ENCODE measurements around the gene PHKA2. TPM values are rescaled to one million over a fixed set of nuclear protein-coding genes. Genes with fewer than 3 reads are reported as not detected.

Gene PHKA2
- total RNA-seq, 4 donors from 2014 or later = 3.6 to 45.6 (median 24.7) TPM

DNA sequence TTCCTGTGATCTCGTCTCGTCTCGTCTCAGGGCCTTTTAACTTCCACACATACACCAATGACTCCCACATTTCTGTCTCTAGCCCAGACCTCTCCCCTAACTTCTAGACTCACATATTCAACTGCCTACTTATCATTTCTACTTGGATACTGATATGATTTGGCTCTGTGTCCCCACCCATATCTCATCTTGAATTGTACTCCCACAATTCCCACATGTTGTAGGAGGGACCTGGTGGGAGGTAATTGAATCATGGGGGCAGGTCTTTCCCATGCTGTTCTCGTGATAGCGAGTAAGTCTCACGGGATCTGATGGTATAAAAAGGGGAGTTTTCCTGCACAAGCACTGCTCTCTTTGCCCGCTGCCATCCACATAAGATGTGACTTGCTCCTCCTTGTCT is 8.9 kb downstream of the PHKA2 start:
- H3K4me1 ChIP-seq = no peaks in the 10 kb centered on the region
- intact Hi-C loops (cut with DNase I; ENCODE audit: low total_unique reads) = no loop called here
- no peaks in the 10 kb centered on the region for H3K36me3 ChIP-seq
- H3K9me3 ChIP-seq = no peaks in the 10 kb centered on the region
- no peak overlapping the region for H3K27ac ChIP-seq
- peaks cover 0 to 4% of the 10 kb centered on the region in 2 donors for H3K27me3 ChIP-seq
- no peak overlapping the region for H3K4me3 ChIP-seq
- TF ChIP-seq, protein P1, sequence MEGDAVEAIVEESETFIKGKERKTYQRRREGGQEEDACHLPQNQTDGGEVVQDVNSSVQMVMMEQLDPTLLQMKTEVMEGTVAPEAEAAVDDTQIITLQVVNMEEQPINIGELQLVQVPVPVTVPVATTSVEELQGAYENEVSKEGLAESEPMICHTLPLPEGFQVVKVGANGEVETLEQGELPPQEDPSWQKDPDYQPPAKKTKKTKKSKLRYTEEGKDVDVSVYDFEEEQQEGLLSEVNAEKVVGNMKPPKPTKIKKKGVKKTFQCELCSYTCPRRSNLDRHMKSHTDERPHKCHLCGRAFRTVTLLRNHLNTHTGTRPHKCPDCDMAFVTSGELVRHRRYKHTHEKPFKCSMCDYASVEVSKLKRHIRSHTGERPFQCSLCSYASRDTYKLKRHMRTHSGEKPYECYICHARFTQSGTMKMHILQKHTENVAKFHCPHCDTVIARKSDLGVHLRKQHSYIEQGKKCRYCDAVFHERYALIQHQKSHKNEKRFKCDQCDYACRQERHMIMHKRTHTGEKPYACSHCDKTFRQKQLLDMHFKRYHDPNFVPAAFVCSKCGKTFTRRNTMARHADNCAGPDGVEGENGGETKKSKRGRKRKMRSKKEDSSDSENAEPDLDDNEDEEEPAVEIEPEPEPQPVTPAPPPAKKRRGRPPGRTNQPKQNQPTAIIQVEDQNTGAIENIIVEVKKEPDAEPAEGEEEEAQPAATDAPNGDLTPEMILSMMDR (IDR thresholded peaks at IDR 0.05) = no peak
- TF ChIP-seq POLR2A (IDR thresholded peaks at IDR 0.05) = no peak
- DNase-seq = no peak

DNA sequence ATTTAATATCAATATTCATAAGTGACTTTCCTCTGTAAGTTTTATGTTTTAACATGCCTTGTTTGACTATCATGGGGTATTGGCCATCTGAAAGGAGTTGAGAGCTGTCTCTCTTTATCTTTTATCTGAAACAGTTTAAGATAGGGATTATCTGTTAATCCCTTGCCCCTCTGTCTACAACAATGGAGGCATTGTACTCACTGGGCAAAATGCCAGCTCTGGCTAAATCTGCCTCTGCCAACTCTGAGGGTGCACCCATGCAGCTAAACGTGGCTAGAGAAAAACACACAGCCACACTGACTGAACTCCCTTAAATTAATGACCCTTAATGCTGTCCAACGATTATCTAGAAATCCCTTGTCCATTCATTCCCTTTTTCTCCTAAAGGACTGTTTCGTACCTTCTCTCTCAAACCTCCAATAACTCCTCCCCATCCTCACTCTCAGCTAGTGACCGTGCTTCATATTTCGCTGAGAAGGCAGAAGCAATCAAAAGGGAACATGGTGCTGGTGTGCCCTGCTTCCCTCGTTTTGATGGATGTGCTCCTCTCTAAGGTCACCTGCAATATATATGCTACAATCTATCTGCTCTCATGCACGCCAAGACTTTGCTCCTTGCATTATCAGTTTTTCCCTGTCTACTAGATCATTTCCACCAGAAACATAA is 10.3 kb downstream of the PHKA2 start:
- no peaks in the 10 kb centered on the region for H3K4me1 ChIP-seq
- H3K27me3 ChIP-seq = peaks cover 0 to 4% of the 10 kb centered on the region in 2 donors
- TF ChIP-seq POLR2A (IDR thresholded peaks at IDR 0.05) = no peak
- TF ChIP-seq, protein P1 (IDR thresholded peaks at IDR 0.05) = no peak
- intact Hi-C loops (cut with DNase I; ENCODE audit: low total_unique reads) = no loop called here
- no peak overlapping the region for H3K27ac ChIP-seq
- no peak overlapping the region for H3K4me3 ChIP-seq
- H3K9me3 ChIP-seq = no peaks in the 10 kb centered on the region
- H3K36me3 ChIP-seq = no peaks in the 10 kb centered on the region
- DNase-seq = no peak

DNA sequence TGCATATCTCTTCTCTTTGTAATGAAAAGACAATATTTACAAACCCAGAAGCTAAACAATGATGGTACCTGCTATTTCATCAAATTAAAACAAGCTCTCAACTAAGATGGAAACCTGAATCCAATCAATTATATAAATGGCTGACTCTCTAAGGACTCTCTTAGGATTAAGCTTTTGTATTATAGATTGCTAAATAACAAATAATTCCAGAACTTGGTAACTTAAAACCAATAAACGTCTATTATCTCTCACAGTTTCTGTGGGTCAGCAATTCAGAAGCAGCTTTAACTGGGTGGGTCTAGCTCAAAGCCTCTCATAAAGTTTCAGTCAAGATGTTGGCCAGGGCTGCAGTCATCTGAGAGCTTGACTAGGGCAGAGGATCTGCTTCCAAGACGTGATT is 12.4 kb downstream of the PHKA2 start:
- no peak overlapping the region for H3K27ac ChIP-seq
- no peaks in the 10 kb centered on the region for H3K4me1 ChIP-seq
- TF ChIP-seq, protein P1 (IDR thresholded peaks at IDR 0.05) = no peak
- TF ChIP-seq POLR2A (IDR thresholded peaks at IDR 0.05) = no peak
- H3K9me3 ChIP-seq = no peaks in the 10 kb centered on the region
- no peaks in the 10 kb centered on the region for H3K36me3 ChIP-seq
- intact Hi-C loops (cut with DNase I; ENCODE audit: low total_unique reads) = no loop called here
- no peaks in the 10 kb centered on the region for H3K27me3 ChIP-seq
- no peak overlapping the region for H3K4me3 ChIP-seq
- no peak for DNase-seq

DNA sequence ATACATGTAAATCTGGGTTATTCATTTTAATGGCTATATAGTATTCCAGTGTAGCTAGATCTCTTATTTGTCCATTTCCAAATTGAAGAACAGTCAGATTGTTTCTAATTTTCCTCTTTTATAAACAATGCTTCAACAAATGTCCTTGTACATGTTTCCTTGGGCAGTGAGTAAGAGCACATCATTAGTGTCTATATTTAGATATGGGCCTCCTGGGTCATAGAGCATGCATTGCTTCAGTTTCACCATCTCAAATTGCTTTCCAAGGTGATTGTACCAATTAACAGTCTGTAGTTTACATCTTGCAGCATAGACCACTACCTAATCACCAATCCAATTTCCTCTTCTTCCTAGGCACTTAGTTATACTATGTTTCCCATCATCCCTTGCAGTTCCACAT is 13.4 kb downstream of the PHKA2 start:
- Histone ChIP-seq H3K4me1 (no peaks in the 10 kb centered on the region), H3K4me3 (no peak overlapping the region), H3K27me3 (no peaks in the 10 kb centered on the region), H3K36me3 (no peaks in the 10 kb centered on the region), H3K9me3 (no peaks in the 10 kb centered on the region), H3K27ac (no peak overlapping the region)
- intact Hi-C loops (cut with DNase I; ENCODE audit: low total_unique reads) = no loop called here
- TF ChIP-seq POLR2A (IDR thresholded peaks at IDR 0.05) = no peak
- TF ChIP-seq, protein P1 (IDR thresholded peaks at IDR 0.05) = no peak
- DNase-seq = no peak

DNA sequence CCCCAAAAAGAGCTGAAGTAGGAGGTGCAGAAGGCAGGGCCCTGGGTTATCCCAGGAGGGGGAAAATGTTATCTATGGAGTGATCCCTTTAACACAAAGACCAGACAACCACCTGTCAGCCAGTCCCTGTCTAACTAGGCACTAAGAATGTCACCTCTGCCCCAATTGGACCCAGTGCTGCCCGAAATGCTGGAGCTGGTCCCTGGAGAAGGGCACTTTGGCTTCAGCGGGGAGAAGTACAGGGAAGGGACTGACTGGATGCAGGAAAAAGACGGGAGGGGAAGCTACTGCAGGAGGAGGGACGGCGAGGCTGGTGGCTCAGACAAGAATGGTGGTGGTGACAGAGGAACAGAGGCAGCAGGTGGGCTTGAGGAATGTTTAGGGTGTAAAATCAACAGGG is 17.3 kb downstream of the PHKA2 start:
- Histone ChIP-seq H3K9me3 (no peaks in the 10 kb centered on the region), H3K27me3 (no peaks in the 10 kb centered on the region), H3K36me3 (no peaks in the 10 kb centered on the region), H3K4me3 (no peak overlapping the region), H3K4me1 (no peaks in the 10 kb centered on the region), H3K27ac (no peak overlapping the region)
- no peak for DNase-seq
- no peak for TF ChIP-seq POLR2A (IDR thresholded peaks at IDR 0.05)
- TF ChIP-seq, protein P1 (IDR thresholded peaks at IDR 0.05) = no peak
- intact Hi-C loops (cut with DNase I; ENCODE audit: low total_unique reads) = no loop called here

Measured in uterus (tissue), 4 donors.